HCT116 (cell line): ENCODE measurements around the gene GPC5. TPM values are rescaled to one million over a fixed set of nuclear protein-coding genes. Genes with fewer than 3 reads are reported as not detected.

Experiments used
- ATAC-seq: fragments of 200-7000 bp; cut with Tn5 transposase; 2 replicates; pipeline ENCODE4 v1.9.1; 2020; ENCODE audit warnings: mild to moderate bottlenecking, moderate library complexity
- BruUV-seq: library from RNA; stranded (reverse); fragments of 400-500 nt; replicated peaks from 2 replicates; lab custom pipeline; 2021; lab: Mats Ljungman, UMichigan
- CTCF ChIA-PET: fragments of 300-600 bp; sonication (Branson Sonifier 250); formaldehyde crosslinking; loops from one replicate; lab custom pipeline; 2021; ENCODE audit warnings: antibody characterized with exemption; lab: Charles Lee
- POLR2A ChIA-PET: fragments of 300-600, 350-600 bp; sonication (Branson Sonifier 250); formaldehyde crosslinking; loops from one replicate; lab custom pipeline; 2021; ENCODE audit warnings: antibody characterized with exemption; lab: Charles Lee
- RAD21 ChIA-PET, 2 experiments: fragments of 300-600 bp; sonication (Branson Sonifier 250); formaldehyde crosslinking; loops; one replicate each; lab custom pipeline; 2023; ENCODE audit warnings: low total read pairs in 2 of 2; ENCODE audit not compliant: uncharacterized antibody in 2 of 2, unreplicated experiment in 2 of 2, low non-redundant PET in 1 of 2; lab: Charles Lee
- DNase-seq: peaks from one replicate; pipeline ENCODE4 v3.0.0-alpha.2; 2010; ENCODE audit warnings: low read depth, low spot score
- H2AFZ ChIP-seq: fragments of 200-600 bp; shearing (Covaris generic), sonication (generic); 2 replicates; pipeline ENCODE4 v1.6.1; 2017; ENCODE audit warnings: low read depth, mixed run types, mixed read lengths, antibody characterized with exemption, low read length; ENCODE audit not compliant: poor library complexity, severe bottlenecking
- H3K27ac ChIP-seq: 2 replicates; pipeline ENCODE4 v1.5.1; 2012; ENCODE audit warnings: low read depth, low read length
- H3K27me3 ChIP-seq: fragments of 200-600 bp; sonication (generic); 2 replicates; pipeline ENCODE4 v1.6.1; 2016; ENCODE audit warnings: mixed run types, low read length, mixed read lengths; ENCODE audit not compliant: insufficient read depth
- H3K36me3 ChIP-seq, 2 experiments: fragments of 200-500 bp in 1 of 2; fragments of 200-600 bp in 1 of 2; sonication (Bioruptor generic) in 1 of 2; sonication (generic) in 1 of 2; 2 replicates each; pipeline versions ENCODE4 v1.5.1 to v1.6.1; 2014 to 2016; ENCODE audit warnings: low read length in 2 of 2, inconsistent platforms in 1 of 2, mixed read lengths in 1 of 2, mixed run types in 1 of 2; ENCODE audit not compliant: insufficient read depth in 2 of 2, control insufficient read depth in 1 of 2
- H3K4me1 ChIP-seq, 2 experiments: fragments of 200-600 bp in 1 of 2; sonication (generic) in 1 of 2; 2 replicates each; pipeline versions ENCODE4 v1.5.1 to v1.6.1; 2012 to 2017; ENCODE audit warnings: low read length in 2 of 2, inconsistent platforms in 1 of 2, mild to moderate bottlenecking in 1 of 2, mixed read lengths in 1 of 2, mixed run types in 1 of 2, moderate library complexity in 1 of 2; ENCODE audit not compliant: insufficient read depth in 2 of 2, control insufficient read depth in 1 of 2
- H3K4me2 ChIP-seq: fragments of 200-600 bp; sonication (generic); 2 replicates; pipeline ENCODE4 v1.6.1; 2017; ENCODE audit warnings: mixed run types, low read length, mixed read lengths
- H3K4me3 ChIP-seq, 2 experiments: fragments of 200-600 bp in 1 of 2; sonication (generic) in 1 of 2; replicated peaks in 1 of 2; 2 replicates each; pipeline ENCODE4 v1.5.1; 2011 to 2016; ENCODE audit warnings: low read length in 2 of 2, control low read depth in 1 of 2, low read depth in 1 of 2, mild to moderate bottlenecking in 1 of 2, mixed read lengths in 1 of 2, mixed run types in 1 of 2
- H3K79me2 ChIP-seq: fragments of 200-600 bp; sonication (generic); 2 replicates; pipeline ENCODE4 v1.6.1; 2017; ENCODE audit warnings: mild to moderate bottlenecking, mixed run types, low read length, moderate library complexity, mixed read lengths; ENCODE audit not compliant: insufficient read depth
- H3K9ac ChIP-seq: fragments of 200-600 bp; sonication (generic); 2 replicates; pipeline ENCODE4 v1.6.1; 2016; ENCODE audit warnings: low read length, mixed read lengths
- H3K9me2 ChIP-seq: fragments of 200-600 bp; sonication (generic), shearing (Covaris generic); 2 replicates; pipeline ENCODE4 v1.6.1; 2017; ENCODE audit warnings: mixed run types, mild to moderate bottlenecking, moderate library complexity; ENCODE audit not compliant: insufficient read depth
- H3K9me3 ChIP-seq, 2 experiments: fragments of 200-500 bp in 1 of 2; fragments of 200-600 bp in 1 of 2; sonication (Bioruptor generic) in 1 of 2; sonication (generic) in 1 of 2; 2 replicates each; pipeline ENCODE4 v1.6.1; 2014 to 2017; ENCODE audit warnings: low read length in 2 of 2, mixed read lengths in 2 of 2, inconsistent platforms in 1 of 2, low read depth in 1 of 2, mild to moderate bottlenecking in 1 of 2, mixed run types in 1 of 2, moderate library complexity in 1 of 2; ENCODE audit not compliant: control insufficient read depth in 1 of 2, insufficient read depth in 1 of 2
- H4K20me1 ChIP-seq: fragments of 200-600 bp; sonication (generic), shearing (Covaris generic); 2 replicates; pipeline ENCODE4 v1.6.1; 2017; ENCODE audit warnings: mixed run types, mild to moderate bottlenecking, moderate library complexity; ENCODE audit not compliant: insufficient read depth
- CBX3 ChIP-seq: IDR thresholded peaks from 2 replicates; pipeline ENCODE4 v1.6.1; 2012; ENCODE audit warnings: low read depth
- EZH2 ChIP-seq: fragments of 200-600 bp; sonication (generic); IDR thresholded peaks from 2 replicates; pipeline ENCODE4 v1.6.1; 2017; ENCODE audit warnings: antibody characterized with exemption, mixed run types
- FOSL1 ChIP-seq: IDR thresholded peaks from 2 replicates; pipeline ENCODE4 v1.6.1; 2012; ENCODE audit warnings: low read depth
- MAX ChIP-seq: IDR thresholded peaks from 2 replicates; pipeline ENCODE4 v1.6.1; 2012
- POLR2A ChIP-seq: IDR thresholded peaks from 2 replicates; pipeline ENCODE4 v1.7.0; 2011; ENCODE audit warnings: borderline replicate concordance; ENCODE audit not compliant: insufficient read depth, insufficient read length; ENCODE audit errors: extremely low read depth
- TCF7L2 ChIP-seq: IDR thresholded peaks from 2 replicates; pipeline ENCODE4 v1.7.0; 2011; ENCODE audit warnings: borderline replicate concordance, inconsistent platforms; ENCODE audit not compliant: insufficient read depth, insufficient read length; ENCODE audit errors: extremely low read depth
- YY1 ChIP-seq: IDR thresholded peaks from 2 replicates; pipeline ENCODE4 v1.6.1; 2011; ENCODE audit warnings: low read length, low read depth, moderate library complexity, mild to moderate bottlenecking; ENCODE audit not compliant: insufficient replicate concordance; ENCODE audit errors: extremely low read depth
- ZBTB33 ChIP-seq: IDR thresholded peaks from 2 replicates; pipeline ENCODE4 v1.6.1; 2011; ENCODE audit warnings: mild to moderate bottlenecking, low read length, moderate library complexity; ENCODE audit not compliant: insufficient replicate concordance; ENCODE audit errors: extremely low read depth
- ZFX ChIP-seq: fragments of 450-650 bp; IDR thresholded peaks from 2 replicates; pipeline ENCODE4 v1.6.1; 2017
- intact Hi-C: fragments of 100-400 bp; cut with micrococcal nuclease; formaldehyde crosslinking; loops from 2 replicates; pipeline ENCODE4 v1.10.0; 2022
- total RNA-seq: library from RNA; stranded (reverse); gene quantifications from one replicate; pipeline ENCODE4 v1.2.1, GENCODE V29; 2021; ENCODE audit not compliant: unreplicated experiment

GPC5 gene
- total RNA-seq, 1 experiment from 2014 or later, result not detected

- Histone ChIP-seq H3K9me3 (no peaks in the 10 kb centered on the region), H3K4me3 (no peak overlapping the region), H3K4me2 (no peak overlapping the region), H3K4me1 (no peaks in the 10 kb centered on the region), H3K36me3 (no peaks in the 10 kb centered on the region), H3K27ac (no peak overlapping the region), H4K20me1 (no peaks in the 10 kb centered on the region), H3K9ac (no peak overlapping the region), H2AFZ (no peak overlapping the region), H3K79me2 (no peaks in the 10 kb centered on the region), H3K9me2 (no peaks in the 10 kb centered on the region), H3K27me3 (no peaks in the 10 kb centered on the region)
- POLR2A ChIA-PET, result no interaction called here
- RAD21 ChIA-PET, result no interaction called here
- CTCF ChIA-PET, result no interaction called here
- TF ChIP-seq TCF7L2 (no peak), CBX3 (no peak), ZFX (no peak), YY1 (no peak), POLR2A (no peak), FOSL1 (no peak), ZBTB33 (no peak), MAX (no peak), EZH2 (no peak)
- no TSS peak for BruUV-seq
- DNase-seq, result no peak
- no peak for ATAC-seq
- intact Hi-C loops, result no loop called here
Observed at GRCh38 chr13:91470681-91471080, 72.3 kb downstream of the GPC5 start.
